22Rv1 (cell line): ENCODE data around the gene NFU1.

Experiments
- H3K27ac ChIP-seq: fragments of 450-650 bp; 2 replicates; pipeline ENCODE4 v1.5.1; 2017
- ZFX ChIP-seq: fragments of 450-650 bp; IDR thresholded peaks from 2 replicates; pipeline ENCODE4 v1.6.1; 2017; ENCODE audit warnings: antibody characterized with exemption, borderline replicate concordance
- TF ChIP-seq, protein P1 (sequence below): fragments of 450-650 bp; IDR thresholded peaks from 2 replicates; pipeline ENCODE4 v1.5.1; 2017; ENCODE audit warnings: mild to moderate bottlenecking

NFU1 gene

GRCh38 chr2:69387770-69388481 lies 49.3 kb downstream of the NFU1 start:
- TF ChIP-seq, protein P1, sequence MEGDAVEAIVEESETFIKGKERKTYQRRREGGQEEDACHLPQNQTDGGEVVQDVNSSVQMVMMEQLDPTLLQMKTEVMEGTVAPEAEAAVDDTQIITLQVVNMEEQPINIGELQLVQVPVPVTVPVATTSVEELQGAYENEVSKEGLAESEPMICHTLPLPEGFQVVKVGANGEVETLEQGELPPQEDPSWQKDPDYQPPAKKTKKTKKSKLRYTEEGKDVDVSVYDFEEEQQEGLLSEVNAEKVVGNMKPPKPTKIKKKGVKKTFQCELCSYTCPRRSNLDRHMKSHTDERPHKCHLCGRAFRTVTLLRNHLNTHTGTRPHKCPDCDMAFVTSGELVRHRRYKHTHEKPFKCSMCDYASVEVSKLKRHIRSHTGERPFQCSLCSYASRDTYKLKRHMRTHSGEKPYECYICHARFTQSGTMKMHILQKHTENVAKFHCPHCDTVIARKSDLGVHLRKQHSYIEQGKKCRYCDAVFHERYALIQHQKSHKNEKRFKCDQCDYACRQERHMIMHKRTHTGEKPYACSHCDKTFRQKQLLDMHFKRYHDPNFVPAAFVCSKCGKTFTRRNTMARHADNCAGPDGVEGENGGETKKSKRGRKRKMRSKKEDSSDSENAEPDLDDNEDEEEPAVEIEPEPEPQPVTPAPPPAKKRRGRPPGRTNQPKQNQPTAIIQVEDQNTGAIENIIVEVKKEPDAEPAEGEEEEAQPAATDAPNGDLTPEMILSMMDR = no peak
- no peak for TF ChIP-seq ZFX
- H3K27ac ChIP-seq = peak overlapping the region; percentile 71

DNA sequence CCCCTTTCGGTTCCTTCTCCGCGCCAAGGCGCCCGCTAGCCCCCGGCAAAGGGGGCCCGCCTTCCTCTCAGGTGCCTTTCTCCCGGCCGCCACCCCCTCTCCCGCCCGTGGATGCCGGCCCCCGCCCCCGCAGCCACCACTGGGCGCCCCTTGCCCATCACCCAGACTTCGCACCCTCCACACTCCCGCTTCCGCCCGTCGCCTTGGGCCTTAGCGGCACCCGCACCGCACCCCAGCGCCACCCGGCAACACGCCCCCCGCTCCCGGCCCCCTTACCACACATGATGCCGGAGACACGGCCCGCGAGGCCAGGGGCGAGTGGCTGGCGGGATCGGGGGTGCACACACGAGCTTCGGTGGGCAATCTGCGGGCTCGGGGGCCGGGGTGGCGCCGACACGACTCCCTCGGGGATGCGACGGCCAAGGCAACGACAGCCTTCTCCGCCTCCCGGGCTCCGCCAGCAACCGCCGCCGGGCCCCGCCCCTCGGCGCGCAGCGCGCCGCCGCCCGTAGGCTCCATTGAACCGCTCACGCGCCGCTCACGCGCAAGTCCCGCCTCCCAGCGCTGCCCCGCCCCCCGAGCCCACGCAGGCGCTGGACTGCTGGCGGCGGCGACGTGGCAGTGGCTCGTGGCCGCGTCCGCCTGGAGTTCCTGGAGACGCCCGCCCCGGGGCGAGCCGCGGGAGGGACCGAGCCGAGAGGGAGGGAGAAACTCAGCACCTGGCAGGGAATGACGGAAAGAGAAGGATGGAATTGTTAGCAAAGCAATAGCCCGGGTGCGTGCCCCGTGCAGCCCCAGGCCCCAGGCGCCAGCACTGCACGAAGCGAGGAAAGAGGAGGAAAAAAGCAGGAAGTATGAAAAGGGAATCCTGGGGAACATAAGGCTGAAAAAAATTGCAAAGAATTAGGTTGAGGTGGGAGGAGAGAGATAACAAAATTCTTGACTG lies 50.2 kb downstream of the NFU1 start, which contains the start of gene GFPT1:
TSS of gene GFPT1 (minus strand) at position 439 of the 946 bp plus-strand sequence. CDS start at position 283, 156 bp downstream.
- peak within 1 kb of the TSS; percentile 71 for H3K27ac ChIP-seq
- TF ChIP-seq ZFX = no peak
- TF ChIP-seq, protein P1 = no peak

GRCh38 chr2:69386360-69386759 lies 50.9 kb downstream of the NFU1 start:
- peak overlapping the region; percentile 71 for H3K27ac ChIP-seq
- TF ChIP-seq ZFX = no peak
- TF ChIP-seq, protein P1 = no peak

- H3K27ac ChIP-seq = no peak overlapping the region; the same call in 1 of the 2 replicates
- TF ChIP-seq, protein P1 = no peak
- TF ChIP-seq ZFX = no peak
Measured at GRCh38 chr2:69385443-69386151, 51.6 kb downstream of the NFU1 start.

- TF ChIP-seq ZFX = no peak
- TF ChIP-seq, protein P1 = no peak
- no peak overlapping the region for H3K27ac ChIP-seq
Measured at GRCh38 chr2:69384618-69385081, 52.6 kb downstream of the NFU1 start.

DNA sequence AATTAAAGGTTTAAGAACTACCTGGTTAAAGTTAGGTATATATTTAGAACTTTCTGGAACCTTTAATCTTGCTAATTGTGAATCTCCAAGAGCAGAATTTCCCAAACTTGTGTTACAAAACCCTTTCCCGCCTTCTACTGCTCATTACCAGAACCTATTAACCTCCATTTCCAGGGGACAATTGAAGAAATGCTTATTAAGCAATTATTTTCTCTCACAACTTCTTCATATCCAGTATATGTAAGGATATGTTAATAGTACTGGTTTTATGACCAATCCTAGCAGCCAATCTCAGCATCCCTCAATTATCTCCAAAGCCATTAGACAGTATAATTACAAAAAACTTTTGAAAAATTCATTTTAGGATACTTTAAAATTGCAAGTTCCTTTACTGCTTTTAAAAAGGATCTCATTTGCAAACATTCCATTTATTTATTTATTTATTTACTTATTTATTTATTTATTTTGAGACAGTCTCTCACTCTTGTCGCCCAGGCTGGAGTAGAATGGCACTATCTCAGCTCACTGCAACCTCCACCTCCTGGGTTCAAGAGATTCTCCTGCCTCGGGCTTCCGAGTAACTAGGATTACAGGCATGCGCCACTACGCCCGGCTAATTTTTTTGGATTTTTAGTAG lies 53.9 kb downstream of the NFU1 start:
- TF ChIP-seq, protein P1 = no peak
- no peak for TF ChIP-seq ZFX
- H3K27ac ChIP-seq = no peak overlapping the region
